ENCODE results near the gene SLC15A4.

SLC15A4 gene

DNA sequence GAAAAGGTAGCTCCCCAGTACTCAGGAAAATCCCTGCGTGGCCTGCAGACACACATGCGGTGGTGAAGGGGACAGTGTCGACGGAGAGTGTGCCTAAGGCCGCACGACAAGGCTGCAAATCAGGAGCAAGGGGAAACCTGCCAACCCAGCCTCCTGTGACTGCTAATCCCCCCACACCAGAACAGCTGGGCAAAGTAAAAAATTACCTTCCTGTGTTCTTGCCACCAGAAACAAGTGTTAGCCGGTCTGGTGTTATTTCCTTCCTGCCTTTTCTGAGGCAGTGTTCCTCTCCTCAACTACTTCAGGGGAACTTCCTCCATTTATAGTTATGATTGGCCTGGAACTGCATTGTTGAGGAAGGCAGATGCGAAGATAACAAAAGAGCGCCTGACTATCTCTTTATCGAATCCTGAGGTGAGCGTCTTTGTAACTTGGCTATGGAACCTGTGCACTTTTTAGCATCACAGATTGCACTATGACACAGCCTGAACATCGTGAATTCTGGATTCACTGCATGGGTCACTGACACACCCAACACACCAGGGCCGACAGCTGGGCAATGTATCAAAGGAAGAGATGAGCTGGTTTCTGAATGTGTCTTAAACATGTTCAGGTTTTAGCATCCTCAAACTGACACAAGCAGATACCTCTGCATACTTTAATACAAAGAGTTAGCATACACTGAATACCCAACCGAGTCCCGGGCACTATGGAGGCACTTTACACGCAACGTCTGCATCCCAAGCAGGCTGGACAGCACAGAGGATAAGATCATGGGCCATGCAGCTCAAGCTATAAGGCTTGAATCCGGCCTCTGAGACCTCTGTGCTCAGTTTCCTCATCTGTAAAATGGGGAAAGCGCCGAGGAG is 28.9 kb downstream of the SLC15A4 start:
- peak; percentile 12 for DNase-seq (ENCODE audit: low spot score)

- no peak for DNase-seq (ENCODE audit: low spot score)
Measured at GRCh38 chr12:128793701-128794100, 30.1 kb downstream of the SLC15A4 start.

GRCh38 chr12:128792881-128793280 is 30.9 kb downstream of the SLC15A4 start:
- DNase-seq (ENCODE audit: low spot score): no peak

- no peak for DNase-seq (ENCODE audit: low spot score)
Measured at GRCh38 chr12:128792398-128792797, 31.4 kb downstream of the SLC15A4 start.

DNA sequence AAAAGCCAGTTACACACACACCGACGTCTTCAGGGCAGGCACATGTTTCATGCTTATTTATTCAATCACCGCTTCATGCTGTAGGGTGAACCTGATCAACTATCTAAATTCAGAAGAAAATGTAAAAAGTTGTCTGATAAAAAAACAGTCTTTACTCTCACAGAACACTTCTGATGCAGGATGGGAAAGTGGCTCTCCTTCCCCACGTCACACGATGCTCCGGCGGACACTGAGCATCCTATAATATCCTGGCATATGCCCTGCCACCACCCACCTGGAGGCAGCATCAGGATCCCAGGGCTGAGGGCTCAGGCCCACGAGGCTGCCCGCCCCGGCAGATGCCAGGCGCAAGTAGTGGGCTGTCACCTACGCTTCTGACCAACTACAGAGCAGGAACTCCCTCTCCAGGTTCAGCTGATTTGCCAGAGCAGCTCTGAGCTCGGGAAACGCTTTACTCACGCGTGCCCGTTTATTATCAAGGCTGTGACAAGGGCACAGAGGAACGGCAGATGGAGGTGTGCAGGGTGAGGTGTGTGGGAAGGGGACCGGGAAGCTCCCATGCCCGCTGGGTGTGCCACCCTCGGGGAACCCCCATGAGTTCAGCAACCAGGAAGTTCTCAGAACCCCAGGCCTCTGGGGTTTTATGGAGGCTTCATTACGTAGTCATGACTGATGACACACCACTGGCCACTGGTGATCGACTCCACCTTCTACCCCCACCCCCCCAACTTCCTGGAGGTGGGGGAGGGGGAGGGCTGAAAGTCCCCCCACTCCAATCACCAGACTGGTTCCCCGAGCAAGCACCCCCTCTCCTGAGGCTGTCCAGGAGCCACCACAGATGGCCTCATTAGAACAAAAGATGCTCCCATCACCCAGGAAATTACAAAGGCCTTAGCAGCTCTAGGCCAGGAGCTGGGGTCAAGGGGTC is 32.1 kb downstream of the SLC15A4 start:
- DNase-seq (ENCODE audit: low spot score): no peak

- no peak for DNase-seq (ENCODE audit: low spot score)
Measured at GRCh38 chr12:128790653-128791373, 32.9 kb downstream of the SLC15A4 start.

DNA sequence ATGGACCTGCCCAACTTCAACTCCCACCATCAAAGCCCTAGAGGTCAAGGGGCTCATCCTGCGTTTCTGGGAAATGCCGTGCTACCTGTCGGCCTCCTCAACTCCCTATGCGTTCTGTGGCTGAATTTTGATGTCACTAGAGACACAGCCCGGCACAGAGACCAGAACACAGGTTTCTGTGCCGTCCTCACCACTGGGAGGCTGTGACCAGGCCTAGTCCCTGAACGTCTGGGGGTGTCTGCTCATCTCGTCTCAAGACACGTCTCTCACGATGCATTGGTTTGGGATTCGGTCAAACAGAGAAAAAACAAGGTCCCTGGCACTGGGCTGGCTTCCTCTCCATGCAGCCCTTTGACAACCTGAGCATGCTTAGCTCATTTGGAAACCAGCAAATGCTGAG is 33.5 kb downstream of the SLC15A4 start:
- no peak for DNase-seq (ENCODE audit: low spot score)

DNA sequence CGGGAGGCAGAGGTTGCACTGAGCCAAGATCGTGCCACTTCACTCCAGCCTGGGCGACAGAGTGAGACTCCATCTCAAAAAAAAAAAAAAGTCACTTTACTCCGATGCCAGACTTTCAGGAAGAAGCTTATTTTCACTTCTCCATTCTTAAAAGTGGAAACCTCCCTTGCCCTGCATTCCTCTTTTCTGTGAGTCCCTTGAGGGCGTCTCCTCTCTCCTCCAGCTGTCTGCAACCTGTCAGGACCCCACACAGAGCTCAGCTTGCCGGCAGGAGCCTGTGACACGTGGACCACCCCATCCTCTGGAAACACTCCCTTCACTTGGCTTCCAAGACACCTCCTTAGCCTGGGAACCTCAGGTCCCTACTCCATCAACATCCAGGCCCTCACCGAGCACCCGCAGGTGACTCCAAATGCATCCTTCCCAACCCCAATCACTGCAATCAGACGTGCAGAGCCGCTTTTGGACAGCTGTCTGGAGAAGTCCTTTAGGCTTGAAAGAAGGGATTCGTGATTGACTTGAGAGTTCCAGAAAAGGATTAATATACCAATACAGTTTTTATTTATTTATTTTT is 34.3 kb downstream of the SLC15A4 start:
- no peak for DNase-seq (ENCODE audit: low spot score)

GRCh38 chr12:128787827-128788226 is 35.9 kb downstream of the SLC15A4 start:
- no peak for DNase-seq (ENCODE audit: low spot score)

DNA sequence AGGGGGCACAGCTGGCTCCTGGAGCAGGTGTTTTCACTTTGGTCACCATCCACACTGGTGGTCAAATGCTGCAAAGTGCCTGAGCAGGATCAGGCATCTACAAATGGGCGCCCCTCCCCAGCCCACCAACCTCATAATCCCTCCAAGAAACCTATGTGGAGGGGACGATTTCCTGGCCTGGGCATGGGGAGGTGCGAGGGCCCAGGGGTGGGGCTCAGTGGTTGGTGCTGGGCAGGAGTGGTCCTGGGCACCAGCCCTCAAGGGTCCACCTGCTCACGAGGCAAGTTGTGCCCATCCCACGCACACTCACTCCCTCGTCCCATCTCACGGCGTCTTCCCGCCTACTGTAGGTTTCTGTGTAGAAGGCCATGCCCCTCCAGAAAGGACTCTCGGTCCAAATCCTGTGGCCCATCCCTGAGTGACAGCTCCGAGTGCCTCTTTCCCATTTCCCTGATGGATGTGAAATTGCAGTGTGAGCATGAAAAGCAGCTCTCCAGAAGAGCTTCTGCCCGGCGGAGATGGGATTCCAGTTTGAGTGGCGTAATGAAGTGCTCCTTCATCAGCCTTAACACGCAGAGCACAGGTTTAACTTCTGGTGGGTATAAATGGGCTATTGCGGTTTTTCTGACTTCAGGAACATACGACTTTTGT is 36.9 kb downstream of the SLC15A4 start:
- no peak for DNase-seq (ENCODE audit: low spot score)

DNA sequence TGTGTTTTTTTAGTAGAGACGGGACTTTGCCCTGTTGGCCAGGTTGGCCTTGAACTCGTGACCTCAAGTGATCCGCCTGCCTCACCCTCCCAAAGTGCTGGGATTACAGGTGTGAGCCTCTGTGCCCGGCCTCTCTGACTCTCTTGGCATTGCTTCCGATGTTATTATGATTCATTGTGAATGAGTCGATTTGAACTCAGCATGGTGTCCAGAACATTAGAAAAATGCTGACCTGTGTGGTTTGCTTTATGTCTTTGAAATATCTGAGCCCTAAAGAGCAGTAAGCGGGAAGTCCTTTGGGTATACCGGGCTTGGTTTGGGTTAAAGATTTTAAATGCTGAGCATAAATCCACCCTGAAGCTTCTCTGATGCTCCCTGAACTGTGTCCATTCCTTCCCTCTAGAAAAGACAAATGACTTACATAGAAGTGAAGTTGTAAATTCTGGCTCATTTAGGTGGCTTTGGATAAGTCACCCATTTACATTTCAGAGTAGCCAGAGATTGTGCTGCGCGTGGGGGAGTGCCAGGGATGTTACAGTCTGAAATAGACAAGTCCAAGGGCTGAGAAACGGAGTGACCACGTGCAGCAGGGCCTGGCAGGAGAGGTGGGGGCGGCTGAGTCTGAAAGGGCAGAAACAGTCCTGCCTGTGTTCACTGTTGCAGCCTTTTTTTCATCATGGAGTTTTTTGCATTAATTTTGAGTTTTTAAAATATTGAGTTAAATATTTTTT is 39.6 kb downstream of the SLC15A4 start:
- no peak for DNase-seq (ENCODE audit: low spot score)

DNA sequence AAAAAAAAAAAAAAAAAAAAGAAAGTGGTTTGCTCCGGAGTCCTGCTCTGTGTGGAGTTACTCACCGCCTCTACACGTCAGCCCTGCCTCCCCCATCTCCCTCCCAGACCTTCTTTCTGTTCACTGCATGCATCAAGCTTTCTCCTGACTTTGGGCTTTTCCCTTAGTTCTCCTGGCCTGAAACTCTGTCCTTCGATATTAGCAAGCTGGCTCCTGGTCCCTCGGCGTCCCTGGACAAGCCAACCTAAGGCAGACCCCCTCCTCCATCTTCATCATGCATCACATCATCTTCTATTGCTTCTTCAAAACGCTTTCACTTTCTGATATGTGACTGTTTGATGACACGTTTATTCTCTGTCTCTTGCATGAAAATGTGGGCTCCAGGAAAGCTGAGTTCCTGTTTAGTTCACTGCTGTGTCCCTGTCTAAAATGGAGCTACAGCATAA is 40.6 kb downstream of the SLC15A4 start:
- DNase-seq (ENCODE audit: low spot score): no peak

DNA sequence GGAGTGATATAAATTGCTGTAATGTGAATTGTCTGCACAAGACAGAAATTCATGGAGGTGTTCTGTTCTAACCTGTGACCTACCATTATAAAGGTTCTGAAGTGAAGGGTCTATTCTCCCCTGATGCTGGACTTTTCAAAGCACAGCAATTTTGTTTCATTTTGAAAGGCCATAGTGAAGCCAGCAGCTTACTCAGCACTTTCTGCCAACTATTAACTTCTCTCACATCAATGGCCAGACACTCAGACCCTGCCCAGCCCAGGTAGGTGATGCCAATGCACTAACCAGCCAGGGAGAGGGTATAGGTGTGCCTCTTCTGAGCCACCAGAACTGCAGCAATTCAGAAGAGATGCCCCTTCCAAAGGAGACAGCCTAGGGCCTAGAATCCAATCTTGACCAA is 43.9 kb downstream of the SLC15A4 start:
- no peak for DNase-seq (ENCODE audit: low spot score)

GRCh38 chr12:128772249-128772648 is 51.5 kb downstream of the SLC15A4 start:
- no peak for DNase-seq (ENCODE audit: low spot score)

DNA sequence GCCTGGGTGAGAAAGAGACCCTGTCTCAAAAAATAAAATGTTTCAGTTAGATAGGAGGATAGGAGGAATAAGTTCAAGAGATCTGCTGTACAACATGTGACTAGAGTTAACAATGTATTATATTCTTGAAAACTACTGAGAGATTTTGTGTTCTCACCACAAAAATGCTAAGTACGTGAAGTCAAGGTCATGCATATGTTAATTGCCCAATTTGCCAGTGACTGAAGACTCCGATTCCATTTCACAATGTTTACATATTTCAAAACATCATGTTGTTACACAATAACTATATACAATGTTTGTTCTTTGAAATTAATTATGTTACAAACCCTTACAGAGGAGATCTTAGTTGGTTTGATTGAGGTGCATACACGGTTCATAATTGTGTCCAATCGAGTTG is 52.1 kb downstream of the SLC15A4 start:
- DNase-seq (ENCODE audit: low spot score): no peak

DNA sequence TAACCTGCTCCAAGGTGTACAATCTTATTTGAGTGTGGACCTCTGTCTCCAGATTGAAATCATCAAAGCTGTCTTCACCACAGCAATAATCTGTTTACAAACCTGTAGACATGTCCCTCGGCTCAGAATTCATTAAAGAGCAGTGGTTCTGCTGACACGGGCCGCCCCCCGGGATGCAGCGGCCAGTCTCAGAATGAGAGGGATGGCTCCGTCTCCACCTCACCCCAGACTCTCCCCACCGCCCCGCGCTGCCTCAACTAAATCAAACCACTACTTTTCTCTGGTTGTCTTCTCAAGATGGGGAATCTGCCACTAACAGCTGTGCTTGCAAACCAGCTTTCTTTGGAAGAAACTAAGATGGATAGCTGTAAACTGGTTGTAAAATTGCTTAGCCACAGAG is 56.2 kb downstream of the SLC15A4 start:
- DNase-seq (ENCODE audit: low spot score): no peak

- DNase-seq (ENCODE audit: low spot score): no peak
Measured at GRCh38 chr12:128766738-128767501, 56.8 kb downstream of the SLC15A4 start.

DNA sequence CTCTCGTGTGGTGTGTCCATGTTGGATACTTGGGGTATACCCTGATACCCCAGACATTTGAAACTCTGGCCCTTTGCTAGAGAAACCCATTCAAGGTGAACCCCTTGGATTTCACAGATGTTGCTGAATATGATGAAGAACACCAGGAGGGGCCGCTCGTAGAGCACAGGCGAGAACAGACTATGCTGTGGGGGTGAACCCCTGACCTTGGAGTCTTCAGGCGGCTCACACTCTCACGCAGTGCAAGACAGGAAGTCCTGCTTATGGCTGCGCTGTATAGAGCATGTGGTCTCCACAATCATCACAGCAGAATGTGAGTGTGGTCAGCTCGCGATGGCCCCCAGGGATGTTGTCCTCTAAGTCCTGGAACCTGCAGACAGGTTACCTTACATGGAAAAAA is 60.4 kb downstream of the SLC15A4 start:
- no peak for DNase-seq (ENCODE audit: low spot score)

DNA sequence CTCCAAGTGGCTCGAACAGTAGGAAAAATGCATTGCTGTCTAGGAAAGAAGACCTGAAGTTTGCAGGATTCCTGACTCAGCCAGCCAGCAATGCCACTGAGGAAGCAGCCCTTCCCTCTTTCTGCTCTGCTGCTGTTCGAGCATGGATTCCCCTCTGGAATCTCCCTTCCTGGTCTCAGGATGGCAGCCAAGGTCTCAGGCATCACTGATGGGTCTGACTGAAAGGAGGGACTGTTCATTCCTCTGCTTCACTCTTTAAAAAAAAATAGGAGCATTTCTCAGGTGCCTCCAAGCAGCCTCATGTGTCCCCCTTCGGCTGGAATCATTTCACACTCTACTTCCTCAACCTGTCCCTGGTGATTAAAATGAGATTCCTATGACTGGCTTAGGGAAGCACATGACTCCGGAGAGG is 62.4 kb downstream of the SLC15A4 start:
- no peak for DNase-seq (ENCODE audit: low spot score)

- no peak for DNase-seq (ENCODE audit: low spot score)
Measured at GRCh38 chr12:128755566-128755965, 68.2 kb downstream of the SLC15A4 start.

Data from CD4-positive, alpha-beta T cell treated with Interleukin-6 at 100 ng/mL for 8 hours (primary cell).